GM18498 (cell line): ENCODE results near the gene CABLES1.
"Not testable (repeated sequence)": the region's sequence is repeated elsewhere in the genome, so short reads cannot be mapped to it uniquely, and the experiment has no call there.

Experiments used
- ATAC-seq: cut with Tn5 transposase; IDR thresholded peaks from one replicate; pipeline ENCODE4 v1.9.1; 2021; ENCODE audit warnings: mild to moderate bottlenecking, moderate library complexity; ENCODE audit not compliant: unreplicated experiment

The CABLES1 gene

DNA sequence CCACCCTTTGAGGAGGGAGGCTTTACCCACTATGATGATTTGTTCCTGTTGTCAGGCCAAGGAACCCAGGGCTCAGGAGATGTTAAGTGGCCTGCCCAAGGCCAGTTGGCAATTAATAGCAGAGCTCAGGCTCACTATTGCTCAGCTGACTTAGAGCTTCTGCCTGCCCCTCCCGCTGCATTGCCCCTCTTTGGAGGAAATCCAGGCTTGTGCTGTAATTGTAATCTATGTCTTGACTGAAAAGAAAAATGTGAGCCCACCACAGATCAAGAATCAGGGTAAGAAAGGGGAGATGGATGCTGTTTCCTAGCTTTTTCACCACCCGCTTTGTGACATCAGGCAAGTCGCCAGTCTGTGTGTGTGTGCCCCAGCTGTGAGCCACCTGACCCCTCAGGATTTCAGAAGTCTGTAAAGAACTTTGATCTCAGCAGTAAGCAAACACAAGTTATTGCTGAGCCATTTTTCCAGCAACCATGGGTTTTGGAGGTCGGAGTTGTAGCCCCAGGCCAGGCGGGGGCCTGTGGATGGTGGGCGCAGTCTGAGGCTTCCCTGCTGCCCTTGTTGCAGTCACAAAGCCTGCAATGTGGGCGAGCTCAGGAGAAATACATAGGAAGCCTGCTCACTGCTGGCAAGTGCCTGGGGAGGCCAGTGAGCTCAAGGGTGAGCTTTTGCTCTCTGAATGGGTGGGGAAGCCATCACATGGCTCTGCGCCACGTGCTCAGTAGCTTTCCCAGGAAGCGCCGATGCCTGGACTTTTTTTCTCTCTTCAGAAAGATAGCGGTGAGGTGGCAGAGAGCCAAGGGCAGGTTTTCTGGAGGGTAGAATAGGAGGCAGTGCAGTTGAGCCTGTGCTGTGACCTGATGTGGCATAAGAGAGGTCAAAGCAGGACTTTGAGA, 6.1 kb downstream of the CABLES1 start:
- no peak for ATAC-seq

DNA sequence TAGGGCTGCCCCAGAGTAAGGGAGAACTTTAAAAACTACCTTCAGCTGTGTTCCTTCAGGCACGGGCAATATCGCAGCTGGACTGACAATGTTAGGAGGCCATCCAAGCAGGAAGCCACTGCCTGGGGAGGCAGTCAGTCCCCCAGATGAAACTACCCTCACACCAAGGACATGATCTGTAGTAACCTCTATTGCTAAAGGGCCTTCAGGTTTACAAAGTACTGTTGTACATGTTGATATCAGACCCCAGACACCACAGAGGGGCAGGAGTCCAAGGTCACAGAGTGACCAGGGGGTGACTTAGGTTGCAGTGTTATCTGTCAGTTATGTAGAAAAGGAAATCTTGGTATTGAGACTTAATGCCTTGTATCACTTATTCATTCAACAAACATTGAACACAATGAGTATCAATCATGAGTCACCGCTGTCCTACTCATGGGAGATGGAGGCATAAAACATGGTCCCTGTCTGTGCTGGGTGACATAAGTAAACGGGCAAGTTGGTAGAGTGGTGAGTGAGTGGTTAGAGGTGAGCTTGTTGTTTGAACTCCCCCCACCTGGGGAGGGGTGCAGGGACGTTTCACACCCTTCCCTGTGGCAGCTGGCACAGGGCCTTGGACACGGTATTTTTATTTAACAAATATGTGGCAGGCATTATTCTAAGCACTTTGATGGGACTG, 7.1 kb downstream of the CABLES1 start:
- ATAC-seq, result no peak

DNA sequence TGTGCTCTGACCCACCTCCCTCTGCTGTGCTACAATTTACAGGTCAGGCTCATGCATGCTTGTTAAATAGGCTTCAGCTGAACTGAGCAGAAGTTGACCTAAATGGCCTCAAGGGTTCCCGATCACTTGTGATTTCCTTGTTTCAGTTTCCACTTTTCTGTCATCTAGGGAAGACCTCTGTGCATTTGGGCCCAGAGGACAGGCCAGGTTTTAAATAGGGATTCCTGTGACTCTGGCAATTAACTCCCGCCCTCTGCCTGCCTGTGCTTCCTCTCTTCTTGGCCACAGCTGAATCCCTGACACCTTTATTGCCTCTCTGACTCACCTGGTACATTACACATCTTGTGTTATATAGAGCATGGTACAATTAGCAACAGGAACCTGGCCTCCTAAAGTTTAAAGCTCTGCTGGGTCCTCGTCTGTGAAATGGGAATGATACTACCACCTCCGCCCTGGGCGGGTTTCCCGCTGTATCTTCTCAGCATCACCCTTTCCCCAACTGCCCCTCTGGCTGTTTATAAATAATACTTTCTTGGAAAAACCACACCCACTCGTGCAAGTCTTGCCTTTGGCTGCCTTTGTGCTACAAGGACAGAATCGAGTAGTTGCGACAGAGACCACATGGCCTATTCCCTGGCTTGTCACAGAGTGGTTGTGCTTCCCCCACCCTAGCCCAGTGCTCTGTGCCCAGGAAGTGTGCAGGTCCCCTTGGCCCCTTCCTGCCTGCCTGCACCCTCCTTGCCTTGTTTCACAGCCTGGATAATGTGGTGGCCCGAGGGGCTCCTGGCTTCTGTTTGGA, 7.9 kb downstream of the CABLES1 start:
- ATAC-seq, result no peak

DNA sequence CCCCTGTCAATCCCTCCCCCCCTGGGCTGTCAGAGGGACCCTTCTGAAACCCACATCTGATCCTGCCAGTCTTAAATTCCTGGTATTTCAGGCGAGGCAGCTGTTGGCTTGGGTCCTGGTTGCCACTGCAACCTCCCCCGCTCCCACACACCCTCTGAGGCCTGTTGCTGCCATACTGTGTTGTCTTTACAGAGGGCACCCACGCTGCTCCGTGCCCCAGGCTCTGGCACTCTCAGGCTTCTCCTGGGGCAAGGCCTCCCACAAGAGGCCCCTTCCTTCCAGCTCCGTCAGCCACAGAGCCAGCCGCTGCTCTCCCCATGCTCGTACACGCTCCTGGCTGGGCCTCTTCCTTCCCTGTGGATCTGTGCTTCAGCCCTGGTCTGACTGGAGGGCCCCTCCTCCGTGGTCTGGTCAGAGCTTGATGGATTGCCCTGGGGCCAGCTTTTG, 8.6 kb downstream of the CABLES1 start:
- ATAC-seq, result no peak

DNA sequence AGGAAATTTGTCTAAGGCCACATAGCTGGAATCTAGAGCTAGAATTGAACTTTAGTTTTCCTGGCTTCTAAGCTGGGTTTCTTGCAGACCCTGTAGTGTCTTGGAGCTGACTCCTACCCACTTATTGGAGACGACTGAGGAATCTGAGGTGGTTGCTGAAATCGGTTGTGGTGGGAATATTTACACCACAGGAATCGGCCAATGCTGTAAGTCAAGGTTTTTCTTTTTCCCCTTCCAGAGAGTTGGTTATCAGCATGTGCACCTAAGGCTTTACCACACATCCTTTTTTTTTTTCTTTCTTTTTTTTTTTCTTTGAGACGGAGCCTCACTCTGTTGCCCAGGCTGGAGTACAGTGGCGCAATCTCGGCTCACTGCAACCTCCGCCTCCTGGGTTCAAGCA, 9.4 kb downstream of the CABLES1 start:
- no peak for ATAC-seq

DNA sequence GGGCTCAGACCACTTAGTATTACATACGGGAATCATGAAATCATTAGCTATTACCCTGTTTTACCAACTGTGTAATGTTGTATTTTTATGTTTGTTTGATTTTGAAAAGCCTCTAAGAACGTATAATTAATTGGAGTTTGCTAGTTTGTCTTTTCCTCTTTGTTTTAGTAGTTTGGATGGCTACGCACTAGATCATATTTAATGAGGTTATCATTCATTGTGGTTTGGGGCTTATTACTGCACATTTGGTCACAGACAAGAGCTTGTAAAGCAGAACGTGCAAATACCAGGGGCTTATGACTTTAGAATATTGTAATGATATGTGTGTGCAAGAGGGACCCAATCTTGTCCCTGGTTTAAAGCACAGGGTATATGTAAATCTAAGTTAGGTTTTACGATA, 10.3 kb downstream of the CABLES1 start:
- no peak for ATAC-seq

DNA sequence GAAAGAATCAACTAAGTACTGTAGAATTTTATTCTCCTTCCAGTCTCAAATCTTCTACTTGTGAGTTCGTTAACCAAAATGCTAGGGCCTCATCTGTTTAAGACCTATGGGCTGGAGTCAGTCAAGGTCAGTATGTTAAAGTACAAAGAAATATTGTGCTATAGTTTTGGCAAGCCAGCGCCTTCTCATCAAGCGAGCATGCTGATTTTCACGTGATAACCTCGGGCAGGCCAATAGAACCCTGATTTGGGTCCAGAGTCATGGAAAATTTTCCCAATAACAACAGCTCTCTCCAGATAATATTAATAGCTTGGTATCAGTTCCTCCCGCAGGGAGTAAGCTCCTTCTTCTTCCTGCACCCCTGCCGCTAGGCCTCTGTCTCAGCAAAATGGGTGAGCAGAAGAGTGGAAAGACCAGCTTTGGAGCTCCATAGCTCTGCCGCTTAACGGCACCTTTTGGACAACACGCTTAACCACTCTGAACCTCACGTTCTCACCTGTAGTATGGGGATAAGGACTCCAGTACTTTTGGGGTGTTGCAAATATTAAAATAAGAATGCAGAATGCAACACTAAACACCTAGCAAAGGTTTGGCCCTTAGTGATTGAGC, 11.7 kb downstream of the CABLES1 start:
- no peak for ATAC-seq

DNA sequence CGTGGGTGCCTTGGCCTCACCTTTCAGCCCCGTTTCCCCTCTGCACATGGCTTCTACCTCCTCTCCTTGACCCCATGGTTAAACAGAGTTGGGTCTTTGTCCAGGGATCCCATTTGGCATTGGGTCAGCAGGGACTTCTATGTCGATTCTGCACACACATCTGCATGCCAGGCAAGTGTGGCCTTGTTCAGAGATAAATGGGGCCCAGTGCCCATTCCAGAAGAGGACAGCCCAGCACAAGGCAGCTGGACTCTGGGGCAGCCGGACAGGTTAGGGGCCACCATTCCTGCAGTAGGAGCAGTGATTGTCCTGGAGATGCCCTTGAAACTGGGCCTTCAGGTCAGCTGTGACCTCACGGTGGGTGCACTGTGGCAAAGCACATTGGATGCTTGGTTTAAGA, 13.1 kb downstream of the CABLES1 start:
- no peak for ATAC-seq

DNA sequence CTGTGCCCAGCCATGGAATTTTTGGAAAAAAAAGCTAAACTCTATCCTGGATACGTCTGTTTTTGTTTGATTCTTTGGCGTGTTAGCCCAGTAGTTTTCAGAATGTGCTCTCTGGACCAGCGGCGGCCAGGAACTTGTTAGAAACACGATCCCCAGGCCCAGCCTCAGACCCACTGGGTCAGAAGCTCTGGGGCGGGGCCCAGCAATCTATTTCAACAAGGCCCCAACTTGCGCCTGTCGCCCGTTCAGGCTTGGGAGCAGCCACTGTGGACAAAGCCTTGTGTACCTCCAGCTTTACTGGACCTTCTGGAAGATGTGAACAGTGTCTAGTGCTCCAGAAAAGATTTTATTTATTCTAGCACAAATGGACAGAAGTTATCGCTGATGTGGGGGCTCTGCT, 14.3 kb downstream of the CABLES1 start:
- ATAC-seq, result no peak

DNA sequence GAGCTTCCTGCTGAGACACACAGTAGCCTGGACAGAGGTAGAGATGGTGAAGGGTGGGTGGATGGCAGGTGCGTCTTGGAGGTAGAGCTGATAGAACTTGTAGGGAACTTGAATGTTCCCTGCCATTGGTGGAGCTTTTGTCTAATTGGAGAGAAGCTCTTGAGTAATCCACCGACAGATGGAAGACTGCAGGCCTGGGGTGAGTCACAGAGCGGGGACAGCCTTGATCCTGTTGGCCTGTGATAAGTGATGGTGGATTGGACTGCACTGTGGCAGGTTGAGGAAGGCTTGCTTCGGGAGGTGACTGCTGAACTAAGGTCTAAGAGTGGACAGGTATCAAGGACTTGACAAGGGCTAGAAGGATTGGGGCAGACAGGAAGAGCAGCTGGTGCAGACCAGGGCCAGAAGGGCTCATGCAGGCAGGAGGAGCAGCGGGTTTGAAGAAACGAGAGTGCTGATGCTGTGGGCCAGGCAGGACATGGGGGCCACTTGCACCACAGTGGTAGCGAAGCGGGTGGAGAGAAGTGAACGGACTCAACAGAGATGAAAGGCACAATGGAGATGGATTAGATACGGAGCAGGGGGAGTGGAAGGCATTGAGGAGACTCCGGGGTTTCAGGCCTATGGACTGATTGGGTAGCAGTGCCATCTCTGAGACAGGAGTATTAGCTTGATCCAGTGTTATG, 16.3 kb downstream of the CABLES1 start:
- ATAC-seq, result no peak

DNA sequence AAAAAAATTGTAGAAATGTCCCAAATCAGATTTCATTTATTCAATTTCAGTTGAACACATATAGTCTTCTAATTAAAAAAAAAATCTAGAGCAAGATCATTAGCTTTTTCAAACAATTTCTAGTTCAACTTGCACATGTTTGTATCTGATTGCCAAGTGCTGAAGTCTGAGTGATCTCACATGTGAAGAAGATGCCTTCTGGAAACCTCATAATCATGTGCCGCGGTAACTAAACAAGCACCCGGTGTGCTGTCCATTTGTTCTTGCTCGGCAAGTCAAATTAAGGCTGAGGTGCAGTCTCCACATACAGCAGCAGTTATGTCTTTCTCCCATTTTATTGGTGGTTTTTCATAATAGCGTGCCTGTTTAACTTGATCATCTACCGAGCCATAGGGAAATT, 18.7 kb downstream of the CABLES1 start:
- ATAC-seq, result no peak

DNA sequence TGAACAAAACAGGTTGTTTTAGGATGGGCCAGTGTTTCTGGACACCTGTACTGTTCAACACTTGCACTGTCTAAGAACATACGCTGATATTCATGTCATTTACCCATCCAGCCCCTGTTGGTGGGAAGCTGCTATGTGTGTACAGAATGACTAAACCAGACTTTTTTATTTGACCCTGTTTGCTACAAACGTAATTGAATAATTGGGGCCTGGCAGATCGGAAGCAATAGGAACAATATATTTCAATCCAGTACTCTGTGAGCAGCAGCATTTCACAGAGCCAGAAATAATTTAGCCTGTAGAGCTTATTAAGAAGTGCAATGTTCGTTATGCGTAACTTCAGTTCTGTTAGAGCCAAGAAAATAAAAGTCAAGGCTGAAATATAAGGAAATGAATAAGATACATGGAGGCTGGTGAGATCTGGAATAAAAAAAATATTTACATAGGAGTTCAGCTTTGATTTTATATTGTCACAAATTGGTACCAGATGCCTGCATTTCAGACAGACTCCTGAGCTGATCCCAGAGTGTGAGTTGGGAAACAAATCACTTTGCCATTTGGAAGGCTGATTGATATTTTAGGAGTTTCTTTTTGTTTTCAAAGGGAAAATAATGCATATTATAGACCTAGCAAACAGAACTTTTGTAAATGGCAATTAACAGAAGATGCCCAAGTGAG, 19.7 kb downstream of the CABLES1 start:
- ATAC-seq, result no peak

DNA sequence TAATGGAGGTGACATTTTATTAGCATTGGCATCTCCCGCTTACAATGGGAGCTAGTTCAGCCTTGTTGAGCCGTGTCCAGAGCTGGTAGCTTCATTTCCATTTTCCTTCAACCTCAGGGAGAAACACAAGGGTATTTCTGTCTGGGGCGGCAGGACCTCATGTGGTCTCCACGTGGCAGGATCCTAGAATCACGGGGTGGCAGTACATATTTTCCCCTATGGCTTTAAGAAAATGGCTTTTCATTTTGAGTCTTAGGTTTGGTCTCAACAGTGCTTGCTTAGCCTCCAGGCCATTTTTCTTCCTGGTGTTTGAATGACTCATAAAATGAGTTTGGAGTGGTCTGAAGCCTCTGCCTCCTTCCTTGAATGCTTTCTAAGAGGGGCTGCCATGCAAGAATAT, 20.3 kb downstream of the CABLES1 start:
- ATAC-seq, result no peak

DNA sequence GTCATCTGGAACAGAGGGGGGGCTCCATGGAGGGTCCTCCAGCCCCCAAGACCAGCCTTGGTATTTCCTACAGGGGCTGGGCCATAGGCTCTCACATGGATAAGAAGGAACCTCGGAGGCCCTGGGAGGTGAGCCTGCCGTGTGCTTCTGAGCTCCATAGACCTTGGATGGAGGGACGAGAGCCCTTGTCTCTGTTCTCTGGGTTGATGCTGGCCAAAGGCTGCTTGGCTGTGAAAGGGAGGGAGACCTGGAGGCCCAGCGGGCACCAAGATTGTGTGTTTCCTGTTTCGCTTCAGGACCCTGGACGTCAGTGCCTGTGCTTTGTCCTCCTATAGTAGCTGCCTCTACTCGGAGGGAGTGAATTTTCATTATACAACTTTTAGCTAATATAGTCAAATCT, 20.8 kb downstream of the CABLES1 start:
- ATAC-seq, result no peak

DNA sequence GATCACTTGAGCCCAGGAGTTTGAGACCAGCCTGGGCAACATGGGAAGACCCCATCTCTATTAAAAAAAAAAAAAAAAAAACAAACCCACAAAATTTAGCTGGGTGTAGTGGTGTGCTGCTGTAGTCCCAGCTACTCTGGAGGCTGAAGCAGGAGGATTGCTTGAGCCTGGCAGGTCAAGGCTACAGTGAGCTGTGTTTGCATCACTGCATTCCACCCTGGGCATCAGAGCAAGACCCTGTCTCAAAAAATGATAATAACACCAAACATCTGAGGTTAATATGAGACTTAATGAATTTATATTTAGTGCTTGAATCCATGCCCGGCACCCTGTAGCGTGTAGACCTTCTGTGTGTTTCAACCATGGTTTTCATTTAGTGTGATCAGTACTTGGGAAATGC, 22.8 kb downstream of the CABLES1 start:
- no peak for ATAC-seq

DNA sequence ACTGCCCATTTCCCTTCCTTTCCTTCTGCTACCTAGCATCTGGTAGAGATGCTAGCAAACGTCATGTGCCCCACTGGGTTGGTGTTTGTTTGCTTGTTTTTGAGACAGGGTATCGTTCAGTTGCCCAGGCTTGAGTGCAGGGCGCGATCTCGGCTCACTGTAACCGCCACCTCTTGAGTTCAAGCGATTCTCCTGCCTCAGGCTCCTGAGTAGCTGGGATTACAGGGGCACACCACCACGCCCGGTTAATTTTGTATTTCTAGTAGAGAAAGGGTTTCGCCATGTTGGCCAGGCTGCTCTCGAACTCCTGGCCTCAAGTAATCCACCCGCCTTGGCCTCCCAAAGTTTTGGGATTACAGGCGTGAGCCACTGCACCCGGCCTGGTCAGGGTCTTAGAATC, 23.6 kb downstream of the CABLES1 start:
- ATAC-seq, result not testable (repeated sequence)

DNA sequence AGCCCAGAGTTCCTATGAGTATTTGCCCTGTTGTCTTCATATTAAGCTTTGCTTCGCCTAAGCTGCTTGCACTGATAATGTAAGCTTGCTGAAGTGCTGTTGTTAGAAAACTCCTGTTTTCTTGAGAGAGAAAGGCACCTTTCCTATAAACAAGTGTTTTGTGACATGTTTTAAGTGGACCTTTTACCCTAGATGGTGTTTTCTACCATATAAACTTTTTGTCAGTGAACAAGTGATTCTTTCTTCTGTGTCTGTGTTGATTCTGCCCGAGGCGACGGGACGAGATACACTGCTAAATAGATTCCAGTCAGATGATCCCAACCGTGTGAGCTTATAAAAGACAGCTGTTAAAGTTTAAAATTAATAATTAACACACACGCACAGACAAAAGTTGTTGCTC, 24.1 kb downstream of the CABLES1 start:
- ATAC-seq, result no peak

DNA sequence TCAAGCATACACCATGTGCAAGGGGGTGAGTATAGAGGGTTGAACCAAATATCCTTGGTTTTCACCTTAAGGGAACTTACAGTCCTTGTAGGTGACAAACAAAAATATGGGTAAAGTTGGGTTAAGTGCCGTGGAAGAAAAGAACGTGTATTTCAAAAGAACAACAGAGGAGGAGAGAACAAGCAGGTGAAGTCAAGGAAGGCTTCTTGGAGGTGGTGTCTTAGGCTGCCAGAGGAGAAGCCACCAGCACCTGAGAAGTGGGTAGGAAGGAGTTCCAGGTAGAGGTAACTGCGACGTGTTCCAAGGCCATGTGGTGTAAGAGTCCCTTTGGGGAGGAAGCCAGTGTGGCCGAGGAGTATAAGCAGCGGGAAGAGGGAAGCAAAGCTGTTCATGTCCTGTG, 27.2 kb downstream of the CABLES1 start:
- no peak for ATAC-seq

DNA sequence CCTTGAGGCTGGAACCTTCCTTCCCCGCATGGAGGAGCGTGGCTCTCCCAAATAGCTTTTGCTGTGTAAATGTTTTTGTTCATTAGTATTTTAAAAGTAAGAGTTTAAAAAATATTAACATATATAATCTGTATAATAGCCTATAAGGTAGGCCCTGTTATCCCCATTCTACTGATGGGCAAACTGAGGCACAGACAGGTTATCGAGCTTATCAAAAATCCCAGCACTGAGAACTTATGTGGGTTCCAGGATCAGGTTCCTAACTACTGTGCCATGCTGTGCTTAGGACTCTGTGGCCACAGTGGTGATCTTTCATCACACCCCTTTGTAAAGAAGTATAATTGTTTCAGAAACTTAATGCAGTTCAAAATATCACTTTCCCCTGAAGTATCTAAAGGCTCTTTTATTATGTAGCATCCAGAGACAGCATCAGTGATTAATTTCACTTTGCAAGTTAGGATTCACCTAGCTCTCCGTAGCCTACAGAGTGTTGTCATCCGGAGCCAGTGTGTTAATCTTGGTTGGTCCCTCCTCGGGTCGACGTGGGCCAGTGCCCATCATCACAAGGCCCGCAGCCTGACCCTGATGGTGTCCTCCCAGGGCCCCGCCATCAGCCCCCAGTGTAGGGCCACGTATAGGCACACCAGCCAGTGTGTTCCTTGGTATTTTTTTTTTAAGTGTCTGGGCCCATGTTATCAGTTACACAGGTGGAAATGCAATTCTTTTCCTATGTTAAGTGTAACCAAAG, 28.7 kb downstream of the CABLES1 start:
- ATAC-seq, result no peak
